ENCODE results near the gene DPH2. TPM values are rescaled to one million over a fixed set of nuclear protein-coding genes. Genes with fewer than 3 reads are reported as not detected.

DPH2 gene
- total and polyA plus RNA-seq, 2 of the 8 experiments (the other 6 are each of a cell fraction or from before 2014, with no cell fraction given), result 64.9 to 92.1 TPM

DNA sequence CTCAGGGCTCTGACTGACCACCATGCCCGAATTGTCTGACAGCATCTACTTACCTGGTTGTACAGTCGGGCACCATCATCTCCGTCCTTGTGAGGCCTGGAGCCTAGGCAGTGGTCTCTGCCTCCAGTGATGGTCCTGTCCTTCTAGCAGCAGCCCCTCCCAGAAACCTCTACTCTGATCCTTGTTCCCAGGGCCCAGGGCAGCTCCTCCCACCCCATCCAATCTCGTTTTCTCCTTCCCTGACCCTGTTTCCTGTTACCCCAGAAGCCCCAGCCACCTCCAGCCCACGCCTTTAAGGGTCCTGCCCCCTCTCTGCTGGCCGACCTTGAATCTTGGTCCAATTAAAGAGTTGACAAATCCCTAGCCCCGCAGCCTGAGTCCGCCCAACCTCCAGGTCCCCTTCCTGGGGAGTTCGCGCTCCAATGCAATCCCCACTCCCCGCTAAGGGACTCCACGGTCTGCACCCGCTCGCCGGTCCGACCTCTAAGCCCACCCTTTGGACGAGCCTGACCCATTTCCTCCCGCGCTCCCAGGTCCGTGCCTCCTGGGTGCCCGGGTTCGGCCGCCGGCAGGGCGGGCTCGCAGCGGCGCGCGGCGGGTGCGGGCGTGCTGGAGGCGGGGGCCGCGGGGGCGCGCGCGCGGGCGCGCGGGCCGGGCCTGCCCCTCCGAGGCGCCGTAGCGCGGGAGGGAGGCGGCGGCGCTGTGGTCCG, 8.9 kb downstream of the DPH2 start, which contains the start of gene B4GALT2 (continued):
- TF ChIP-seq RBBP5 (IDR thresholded peaks at IDR 0.05; ENCODE audit: borderline replicate concordance, low read depth, low read length) (no peak; the same call in 1 of the 2 replicates), TEAD4 (IDR thresholded peaks at IDR 0.05; ENCODE audit: low read depth, low read length) (no peak), CEBPB (IDR thresholded peaks at IDR 0.05; ENCODE audit: low read depth, low read length) (no peak), FOSL1 (IDR thresholded peaks at IDR 0.05; ENCODE audit: insufficient read depth, low read depth, low read length) (no peak), SP1 (IDR thresholded peaks at IDR 0.05; ENCODE audit: low read depth, low read length) (no peak), E2F6 (IDR thresholded peaks at IDR 0.05) (no peak), ZNF274 (IDR thresholded peaks at IDR 0.05; ENCODE audit: borderline replicate concordance, extremely low read depth, low read length) (no peak), RAD21 (IDR thresholded peaks at IDR 0.05 in 1 of 2, conservative IDR thresholded peaks at IDR 0.05 in 1 of 2; ENCODE audit: low read depth in 2 of 2, low read length in 2 of 2) (no peak), YY1 (IDR thresholded peaks at IDR 0.05; ENCODE audit: low read depth, low read length) (no peak), CBX5 (IDR thresholded peaks at IDR 0.05; ENCODE audit: low read depth, low read length) (no peak), JUN (IDR thresholded peaks at IDR 0.05; ENCODE audit: low read depth, low read length) (no peak), SUZ12 (IDR thresholded peaks at IDR 0.05; ENCODE audit: low read length) (no peak), KDM5A (IDR thresholded peaks at IDR 0.05; ENCODE audit: low read length) (no peak), GTF2F1 (IDR thresholded peaks at IDR 0.05; ENCODE audit: borderline replicate concordance, low read depth, low read length) (no peak), KDM1A (IDR thresholded peaks at IDR 0.05; ENCODE audit: borderline replicate concordance, low read length) (no peak), CBX8 (IDR thresholded peaks at IDR 0.05; ENCODE audit: borderline replicate concordance, low read depth, low read length) (no peak), TAF7 (optimal IDR thresholded peaks at IDR 0.05; ENCODE audit: borderline replicate concordance, low read depth, low read length) (no peak), BACH1 (IDR thresholded peaks at IDR 0.05; ENCODE audit: low read length) (no peak), CHD1 (IDR thresholded peaks at IDR 0.05; ENCODE audit: low read depth, low read length) (no peak)

All from H1 (cell line).